HL-60 (cell line): ENCODE measurements around the gene SLAIN2.
A peak's percentile ranks its signal among the peaks of the same experiment; 100 is the strongest.
"Not testable (repeated sequence)": the region's sequence is repeated elsewhere in the genome, so short reads cannot be mapped to it uniquely, and the experiment has no call there.

Experiments used
- DNase-seq, 2 experiments: peaks; one replicate each; pipeline ENCODE4 v3.0.0-alpha.2; 2010 to 2020; ENCODE audit warnings: low read depth in 1 of 2, low spot score in 1 of 2
- H3K27ac ChIP-seq: fragments of 250-450 bp; sonication (Bioruptor Pico); replicated peaks from 2 replicates; pipeline ENCODE4 v1.5.1; 2020; ENCODE audit warnings: mild to moderate bottlenecking, moderate library complexity
- H3K27me3 ChIP-seq: fragments of 250-450 bp; sonication (Bioruptor Pico); 2 replicates; pipeline ENCODE4 v1.5.1; 2021; ENCODE audit warnings: mild to moderate bottlenecking, moderate library complexity; ENCODE audit not compliant: insufficient read depth, poor library complexity, severe bottlenecking
- H3K4me3 ChIP-seq: replicated peaks from 2 replicates; pipeline ENCODE4 v1.5.1; 2011; ENCODE audit warnings: mild to moderate bottlenecking, control low read depth, low read length; ENCODE audit not compliant: insufficient read depth
- CTCF ChIP-seq: IDR thresholded peaks from one replicate; pipeline ENCODE4 v1.5.1; 2011; ENCODE audit warnings: low read length, control low read depth, inconsistent platforms; ENCODE audit not compliant: insufficient read depth
- GABPA ChIP-seq: IDR thresholded peaks from 2 replicates; pipeline ENCODE4 v1.6.1; 2012; ENCODE audit warnings: low read depth
- POLR2AphosphoS5 ChIP-seq: IDR thresholded peaks from 2 replicates; pipeline ENCODE4 v1.6.1; 2012; ENCODE audit warnings: low read depth
- REST ChIP-seq: IDR thresholded peaks from 2 replicates; pipeline ENCODE4 v1.6.1; 2012; ENCODE audit warnings: low read depth; ENCODE audit not compliant: insufficient replicate concordance
- SPI1 ChIP-seq: IDR thresholded peaks from 2 replicates; pipeline ENCODE4 v1.6.1; 2012; ENCODE audit warnings: low read depth, mild to moderate bottlenecking, borderline replicate concordance
- long read RNA-seq: library from polyadenylated mRNA; unstranded; transcript quantifications from one replicate; pipeline ENCODE4 v2.0.0, GENCODE V29; 2020

SLAIN2 gene
- long read RNA-seq, full-length matches to known transcripts = 6 of 24 reads
- long read RNA-seq, partial matches to known transcripts = 13 of 24 reads
- long read RNA-seq, other reads (novel, unspliced or antisense) = 5 of 24 reads

- peak within 1 kb of the TSS; percentile 94 for H3K27ac ChIP-seq
- DNase-seq = peak; percentile 87 to 98
- TF ChIP-seq CTCF (no peak), REST (peak; percentile 11), GABPA (peak; percentile 69), POLR2AphosphoS5 (peak; percentile 85)
- no peaks in the 10 kb centered on the region for H3K27me3 ChIP-seq
- peak within 1 kb of the TSS; percentile 84 for H3K4me3 ChIP-seq
Observed at GRCh38 chr4:48340965-48341775, at the start of gene SLAIN2. SLAIN2 (plus strand) TSS chr4:48341529; CDS start chr4:48341740, 211 bp downstream.

- not testable (repeated sequence) for H3K27ac ChIP-seq, H3K4me3 ChIP-seq, H3K27me3 ChIP-seq, DNase-seq
Observed at GRCh38 chr4:48292218-48292790, 49.0 kb upstream of the SLAIN2 start.

- DNase-seq = no peak
- H3K4me3 ChIP-seq = no peak overlapping the region
- no peak overlapping the region for H3K27ac ChIP-seq
- no peak for TF ChIP-seq GABPA
- no peak for TF ChIP-seq POLR2AphosphoS5
- no peak for TF ChIP-seq CTCF
- no peak for TF ChIP-seq SPI1
- no peak for TF ChIP-seq REST
- H3K27me3 ChIP-seq = no peaks in the 10 kb centered on the region
Observed at GRCh38 chr4:48295116-48295515, 46.2 kb upstream of the SLAIN2 start.

- Histone ChIP-seq H3K27ac (no peak overlapping the region), H3K27me3 (no peaks in the 10 kb centered on the region), H3K4me3 (no peak overlapping the region)
- no peak for TF ChIP-seq SPI1
- no peak for TF ChIP-seq GABPA
- TF ChIP-seq REST = no peak
- TF ChIP-seq POLR2AphosphoS5 = no peak
- TF ChIP-seq CTCF = no peak
- no peak for DNase-seq
Observed at GRCh38 chr4:48296365-48296764, 45.0 kb upstream of the SLAIN2 start.
